Lung (tissue), 12 donors: ENCODE measurements around the gene AGL. TPM values are rescaled to one million over a fixed set of nuclear protein-coding genes. Genes with fewer than 3 reads are reported as not detected.
A peak's percentile ranks its signal among the peaks of the same experiment; 100 is the strongest.

Experiments used
- ATAC-seq: fragments of 200-7000 bp; cut with Tn5 transposase; one replicate; pipeline ENCODE4 v1.9.1; 2020; ENCODE audit warnings: moderate number of reproducible peaks; ENCODE audit not compliant: insufficient read depth, low FRiP score
- DNase-seq, 3 donors: peaks; one replicate each; pipeline ENCODE4 v3.0.0-alpha.2; 2013 to 2017
- H3K27ac ChIP-seq, 2 donors: one replicate each; pipeline ENCODE4 v1.5.1; 2013; ENCODE audit warnings: mild to moderate bottlenecking in 2 of 2, moderate library complexity in 2 of 2, control low read depth in 1 of 2, inconsistent platforms in 1 of 2, low read depth in 1 of 2, low read length in 1 of 2
- H3K27me3 ChIP-seq, 3 donors: one replicate each; pipeline ENCODE4 v1.5.1; 2013; ENCODE audit warnings: low read length in 2 of 3; ENCODE audit not compliant: control insufficient read depth in 3 of 3, insufficient read depth in 3 of 3
- H3K36me3 ChIP-seq, 4 donors: one replicate each; pipeline ENCODE4 v1.5.1; 2013; ENCODE audit warnings: low read length in 4 of 4, mild to moderate bottlenecking in 1 of 4, moderate library complexity in 1 of 4; ENCODE audit not compliant: control insufficient read depth in 4 of 4, insufficient read depth in 4 of 4
- H3K4me1 ChIP-seq, 5 donors: one replicate each; pipeline ENCODE4 v1.5.1; 2013; ENCODE audit warnings: low read length in 5 of 5, mild to moderate bottlenecking in 2 of 5, moderate library complexity in 1 of 5; ENCODE audit not compliant: control insufficient read depth in 5 of 5, insufficient read depth in 5 of 5
- H3K4me3 ChIP-seq: one replicate; pipeline ENCODE4 v1.5.1; 2013; ENCODE audit warnings: mild to moderate bottlenecking, control low read depth, moderate library complexity
- H3K9ac ChIP-seq, 2 donors: one replicate each; pipeline ENCODE4 v1.5.1; 2013; ENCODE audit warnings: low read length in 2 of 2, control low read depth in 1 of 2; ENCODE audit not compliant: insufficient read depth in 1 of 2
- H3K9me3 ChIP-seq, 4 donors: one replicate each; pipeline ENCODE4 v1.5.1; 2013; ENCODE audit warnings: low read length in 3 of 4, mild to moderate bottlenecking in 1 of 4, moderate library complexity in 1 of 4; ENCODE audit not compliant: control insufficient read depth in 4 of 4, insufficient read depth in 3 of 4
- CTCF ChIP-seq: IDR thresholded peaks from 2 replicates; pipeline ENCODE4 v1.5.1; 2012; ENCODE audit warnings: mild to moderate bottlenecking; ENCODE audit errors: control extremely low read depth, extremely low read depth
- WGBS, 2 donors: extraction: QIAGEN DNeasy Blood & Tissue Kit; methylation state at CpG; one replicate each; pipeline ENCODE4 v1.1.7; 2013; 5-methylcytosine and 5-hydroxymethylcytosine counted together
- polyA plus RNA-seq, 2 donors: library from polyadenylated mRNA; stranded (reverse); fragments of 200-250 nt; gene quantifications; one replicate each; pipeline ENCODE4 v1.2.1, GENCODE V29; 2013
- total RNA-seq, 2 donors: library from RNA; depleted of rRNA in 1 of 2; stranded (reverse); fragments of >200 nt in 1 of 2; gene quantifications; one replicate each; pipeline ENCODE4 v1.2.1, GENCODE V29; 2014 to 2021
- donor health status: control.
- donor health status: control.
- donor health status: Bipolar disorder and iron deficiency.
- donor health status: healthy.
- donor health status: DM: yes; HTN: yes; CAD: no.

AGL gene
- total and polyA plus RNA-seq, 4 donors = 4.3 to 24.0 (median 11.1) TPM

- Histone ChIP-seq H3K9me3 (no peaks in the 10 kb centered on the region), H3K4me1 (peaks cover 2 to 18% (median 3%) of the 10 kb centered on the region in 5 donors)
Observed at GRCh38 chr1:99849413-99849743, 783 bp upstream of the AGL start.

GRCh38 chr1:99850459-99851291, 514 bp downstream of the AGL start:
- Histone ChIP-seq H3K36me3 (peaks cover 0 to 8% (median under 1%) of the 10 kb centered on the region in 4 donors), H3K4me1 (peaks cover 2 to 18% (median 3%) of the 10 kb centered on the region in 5 donors), H3K27me3 (no peaks in the 10 kb centered on the region), H3K9ac (peak overlapping the region; percentile 72 to 94), H3K9me3 (no peaks in the 10 kb centered on the region), H3K27ac (peak overlapping the region; percentile 79 to 92), H3K4me3 (peak overlapping the region; percentile 78)
- TF ChIP-seq CTCF = no peak
- DNase-seq (peak in 2 of 3 donors; percentile 48 to 61), ATAC-seq (no peak)
- WGBS, 2 donors = 5 to 8% methylated on average over 15 of the region's 15 CpGs

More at GRCh38 chr1:99849413-99849743, 783 bp upstream of the AGL start:
- DNase-seq (no peak), ATAC-seq (peak; percentile 16)
- H3K4me3 ChIP-seq = no peak overlapping the region
- H3K27ac ChIP-seq = peak overlapping the region; percentile 24 to 79
- H3K36me3 ChIP-seq = peaks cover 0 to 8% (median 0%) of the 10 kb centered on the region in 4 donors
- 50 to 71% methylated on average over 6 of the region's 6 CpGs for WGBS, 2 donors
- no peak for TF ChIP-seq CTCF
- peak overlapping the region; percentile 61 to 72 for H3K9ac ChIP-seq
- H3K27me3 ChIP-seq = no peaks in the 10 kb centered on the region

GRCh38 chr1:99851850-99852454, 1.8 kb downstream of the AGL start:
- 93 to 95% methylated on average over 4 of the region's 4 CpGs for WGBS, 2 donors
- peaks cover 2 to 18% (median 3%) of the 10 kb centered on the region in 5 donors for H3K4me1 ChIP-seq
- H3K4me3 ChIP-seq = no peak overlapping the region
- ATAC-seq (no peak), DNase-seq (peak in 2 of 3 donors; percentile 31 to 41)
- no peak for TF ChIP-seq CTCF
- H3K27me3 ChIP-seq = no peaks in the 10 kb centered on the region
- H3K9ac ChIP-seq = no peak overlapping the region
- no peaks in the 10 kb centered on the region for H3K9me3 ChIP-seq
- peak overlapping the region in 1 of 2 donors; percentile 46 for H3K27ac ChIP-seq
- H3K36me3 ChIP-seq = peaks cover 0 to 8% (median 2%) of the 10 kb centered on the region in 4 donors
